Measurements from ENCODE around the gene IKBKE. TPM values are rescaled to one million over a fixed set of nuclear protein-coding genes. Genes with fewer than 3 reads are reported as not detected.

The IKBKE gene
- total and polyA plus RNA-seq, 2 of the 8 experiments (the other 6 are each of a cell fraction or from before 2014, with no cell fraction given) = 8.6 to 12.0 TPM

DNA sequence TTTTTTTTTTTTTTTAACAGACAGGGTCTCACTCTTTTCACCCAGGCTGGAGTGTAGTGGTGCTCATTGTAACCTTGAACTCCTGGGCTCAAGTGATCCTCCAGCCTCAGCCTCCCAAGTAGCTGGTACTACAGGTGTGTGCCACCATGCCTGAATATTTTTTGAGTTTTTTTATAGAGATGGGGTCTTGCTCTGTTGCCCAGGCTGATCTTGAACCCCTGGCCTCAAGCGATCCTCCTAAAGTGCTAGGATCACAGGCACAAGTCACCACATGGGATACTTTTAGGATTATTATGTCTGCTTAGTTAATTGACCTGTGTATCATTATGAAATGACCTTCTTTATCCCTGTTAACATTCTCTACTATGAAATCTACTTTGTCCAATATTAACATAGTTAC is 75.1 kb downstream of the IKBKE start (continued):
- TF ChIP-seq BCL11A (IDR thresholded peaks at IDR 0.05; ENCODE audit: low read depth in 2 of 2, low read length in 2 of 2) (no peak), POLR2AphosphoS5 (IDR thresholded peaks at IDR 0.05; ENCODE audit: low read depth, low read length) (no peak), EGR1 (IDR thresholded peaks at IDR 0.05; ENCODE audit: borderline replicate concordance, low read depth, low read length) (no peak), KDM5A (IDR thresholded peaks at IDR 0.05; ENCODE audit: low read length) (no peak), BRCA1 (IDR thresholded peaks at IDR 0.05; ENCODE audit: low read depth, low read length) (no peak), KDM4A (IDR thresholded peaks at IDR 0.05; ENCODE audit: low read depth, low read length, severe bottlenecking) (no peak), SIRT6 (IDR thresholded peaks at IDR 0.05; ENCODE audit: low read length) (no peak)
- TF ChIP-seq, protein P1, sequence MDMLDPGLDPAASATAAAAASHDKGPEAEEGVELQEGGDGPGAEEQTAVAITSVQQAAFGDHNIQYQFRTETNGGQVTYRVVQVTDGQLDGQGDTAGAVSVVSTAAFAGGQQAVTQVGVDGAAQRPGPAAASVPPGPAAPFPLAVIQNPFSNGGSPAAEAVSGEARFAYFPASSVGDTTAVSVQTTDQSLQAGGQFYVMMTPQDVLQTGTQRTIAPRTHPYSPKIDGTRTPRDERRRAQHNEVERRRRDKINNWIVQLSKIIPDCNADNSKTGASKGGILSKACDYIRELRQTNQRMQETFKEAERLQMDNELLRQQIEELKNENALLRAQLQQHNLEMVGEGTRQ (IDR thresholded peaks at IDR 0.05; ENCODE audit: low read length) = no peak

Small RNA genes within 50 kb of the gene (microRNA-seq; reads per million reads assigned to microRNA genes)
- 0 to 0.41 reads per million in 2 experiments for gene MIR6769B (ENCODE audit: borderline microRNAs expressed in 2 of 2, borderline number of aligned reads in 2 of 2, borderline replicate concordance in 1 of 2)

Small RNA genes within 50 kb of the gene (small RNA-seq; reads per million reads assigned to genes)
- gene MIR6769B (ENCODE audit: insufficient read depth) = not detected

Other genes with a start within 250 kb of the IKBKE start
- 1.8 and 2.3 TPM in 2 replicates for gene RASSF5, start 37.1 kb downstream of the IKBKE start, total RNA-seq (2021; fragmentation: NEBNext Ultra II Directional; extraction: Animal tissue kit (Norgen Biotek cat#: 25700))
- 0.82 and 1.2 TPM in 2 replicates for gene RASSF5, start 37.1 kb downstream of the IKBKE start, polyA plus RNA-seq (2011; rRNA removed)
- gene EIF2D, start 142.0 kb downstream of the IKBKE start, total RNA-seq (2021; fragmentation: NEBNext Ultra II Directional; extraction: Animal tissue kit (Norgen Biotek cat#: 25700)) = 33.1 and 36.1 TPM in 2 replicates
- 36.2 and 37.1 TPM in 2 replicates for gene EIF2D, start 142.0 kb downstream of the IKBKE start, polyA plus RNA-seq (2011; rRNA removed)
- 7.7 and 8.5 TPM in 2 replicates for gene DYRK3, start 165.1 kb downstream of the IKBKE start, total RNA-seq (2021; fragmentation: NEBNext Ultra II Directional; extraction: Animal tissue kit (Norgen Biotek cat#: 25700))
- gene DYRK3, start 165.1 kb downstream of the IKBKE start, polyA plus RNA-seq (2011; rRNA removed) = 1.4 and 2.1 TPM in 2 replicates
- 44.9 and 46.6 TPM in 2 replicates for gene MAPKAPK2, start 214.4 kb downstream of the IKBKE start, total RNA-seq (2021; fragmentation: NEBNext Ultra II Directional; extraction: Animal tissue kit (Norgen Biotek cat#: 25700))
- gene MAPKAPK2, start 214.4 kb downstream of the IKBKE start, polyA plus RNA-seq (2011; rRNA removed) = 27.5 and 36.9 TPM in 2 replicates

Measured in H1 (cell line).